HL-60 (cell line): ENCODE data around the gene RIPK3.
A peak's percentile ranks its signal among the peaks of the same experiment; 100 is the strongest.
"Not testable (repeated sequence)": the region's sequence is repeated elsewhere in the genome, so short reads cannot be mapped to it uniquely, and the experiment has no call there.

ENCODE experiments used
- DNase-seq, 2 experiments: peaks; one replicate each; pipeline ENCODE4 v3.0.0-alpha.2; 2010 to 2020; ENCODE audit warnings: low read depth in 1 of 2, low spot score in 1 of 2
- H3K27ac ChIP-seq: fragments of 250-450 bp; sonication (Bioruptor Pico); replicated peaks from 2 replicates; pipeline ENCODE4 v1.5.1; 2020; ENCODE audit warnings: mild to moderate bottlenecking, moderate library complexity
- H3K27me3 ChIP-seq: fragments of 250-450 bp; sonication (Bioruptor Pico); 2 replicates; pipeline ENCODE4 v1.5.1; 2021; ENCODE audit warnings: mild to moderate bottlenecking, moderate library complexity; ENCODE audit not compliant: insufficient read depth, poor library complexity, severe bottlenecking
- H3K4me3 ChIP-seq: replicated peaks from 2 replicates; pipeline ENCODE4 v1.5.1; 2011; ENCODE audit warnings: mild to moderate bottlenecking, control low read depth, low read length; ENCODE audit not compliant: insufficient read depth
- GABPA ChIP-seq: IDR thresholded peaks from 2 replicates; pipeline ENCODE4 v1.6.1; 2012; ENCODE audit warnings: low read depth
- POLR2AphosphoS5 ChIP-seq: IDR thresholded peaks from 2 replicates; pipeline ENCODE4 v1.6.1; 2012; ENCODE audit warnings: low read depth
- REST ChIP-seq: IDR thresholded peaks from 2 replicates; pipeline ENCODE4 v1.6.1; 2012; ENCODE audit warnings: low read depth; ENCODE audit not compliant: insufficient replicate concordance
- SPI1 ChIP-seq: IDR thresholded peaks from 2 replicates; pipeline ENCODE4 v1.6.1; 2012; ENCODE audit warnings: low read depth, mild to moderate bottlenecking, borderline replicate concordance
- TF ChIP-seq, protein P1 (sequence below): IDR thresholded peaks from one replicate; pipeline ENCODE4 v1.5.1; 2011; ENCODE audit warnings: low read length, control low read depth, inconsistent platforms; ENCODE audit not compliant: insufficient read depth

Gene RIPK3

DNA sequence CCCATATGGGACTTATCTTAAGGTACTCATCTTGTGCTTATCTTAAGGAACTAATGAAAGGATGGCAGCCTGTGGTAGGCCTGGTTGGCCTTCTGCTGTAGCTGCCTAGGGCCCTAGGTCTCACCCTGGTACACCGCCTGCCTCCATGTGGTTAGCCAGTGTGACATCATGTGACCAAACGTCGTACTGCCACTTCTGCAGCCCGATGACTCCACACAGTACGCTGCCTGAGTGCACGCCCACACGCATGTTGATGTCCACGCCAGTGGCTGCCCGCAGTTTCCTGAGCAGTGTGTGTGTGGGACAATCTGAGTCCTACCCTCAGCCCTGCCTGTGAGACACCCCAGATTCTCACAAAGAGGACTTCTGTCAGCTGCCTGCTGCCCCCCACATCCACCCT, 10.1 kb downstream of the RIPK3 start:
- peak; percentile 80 to 96 for DNase-seq
- peaks cover 6% of the 10 kb centered on the region for H3K27me3 ChIP-seq
- TF ChIP-seq GABPA (no peak), POLR2AphosphoS5 (peak; percentile 67; the same call in 1 of the 2 replicates)
- H3K27ac ChIP-seq = peak overlapping the region; percentile 61
- no peak overlapping the region for H3K4me3 ChIP-seq

GRCh38 chr14:24329073-24329663, 10.6 kb downstream of the RIPK3 start:
- Histone ChIP-seq H3K4me3 (no peak overlapping the region), H3K27ac (peak overlapping the region; percentile 61), H3K27me3 (peaks cover 2% of the 10 kb centered on the region)
- TF ChIP-seq, protein P1, sequence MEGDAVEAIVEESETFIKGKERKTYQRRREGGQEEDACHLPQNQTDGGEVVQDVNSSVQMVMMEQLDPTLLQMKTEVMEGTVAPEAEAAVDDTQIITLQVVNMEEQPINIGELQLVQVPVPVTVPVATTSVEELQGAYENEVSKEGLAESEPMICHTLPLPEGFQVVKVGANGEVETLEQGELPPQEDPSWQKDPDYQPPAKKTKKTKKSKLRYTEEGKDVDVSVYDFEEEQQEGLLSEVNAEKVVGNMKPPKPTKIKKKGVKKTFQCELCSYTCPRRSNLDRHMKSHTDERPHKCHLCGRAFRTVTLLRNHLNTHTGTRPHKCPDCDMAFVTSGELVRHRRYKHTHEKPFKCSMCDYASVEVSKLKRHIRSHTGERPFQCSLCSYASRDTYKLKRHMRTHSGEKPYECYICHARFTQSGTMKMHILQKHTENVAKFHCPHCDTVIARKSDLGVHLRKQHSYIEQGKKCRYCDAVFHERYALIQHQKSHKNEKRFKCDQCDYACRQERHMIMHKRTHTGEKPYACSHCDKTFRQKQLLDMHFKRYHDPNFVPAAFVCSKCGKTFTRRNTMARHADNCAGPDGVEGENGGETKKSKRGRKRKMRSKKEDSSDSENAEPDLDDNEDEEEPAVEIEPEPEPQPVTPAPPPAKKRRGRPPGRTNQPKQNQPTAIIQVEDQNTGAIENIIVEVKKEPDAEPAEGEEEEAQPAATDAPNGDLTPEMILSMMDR = no peak
- TF ChIP-seq REST (no peak), SPI1 (peak; percentile 85), GABPA (no peak)
- peak in 1 of 2 experiments; percentile 77 for DNase-seq

GRCh38 chr14:24327914-24328313, 11.9 kb downstream of the RIPK3 start:
- not testable (repeated sequence) for H3K27me3 ChIP-seq
- peak in 1 of 2 experiments; percentile 51 for DNase-seq

DNA sequence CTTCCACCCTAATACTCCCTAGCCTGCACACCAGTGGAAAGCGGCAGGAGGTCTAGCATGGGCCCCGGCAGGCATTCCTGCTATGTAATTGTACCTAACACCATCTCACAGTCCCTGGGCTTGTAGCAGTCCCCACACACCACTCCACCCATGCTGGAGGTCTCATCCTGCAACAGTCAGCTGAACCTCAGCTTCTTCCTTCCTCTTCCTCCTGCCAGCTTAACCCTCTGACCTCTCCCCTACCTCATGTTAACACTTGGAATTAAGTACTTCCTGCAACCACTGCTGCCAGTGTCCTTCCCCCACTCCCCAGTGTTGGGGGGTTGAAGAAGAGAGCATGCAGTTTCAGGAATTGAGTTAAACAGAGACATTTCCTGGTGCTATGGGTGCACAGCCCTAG, 12.5 kb downstream of the RIPK3 start:
- peak overlapping the region; percentile 59 for H3K27ac ChIP-seq
- no peak overlapping the region for H3K4me3 ChIP-seq
- no peaks in the 10 kb centered on the region for H3K27me3 ChIP-seq
- peak; percentile 72 to 74 for DNase-seq
- no peak for TF ChIP-seq REST
- TF ChIP-seq POLR2AphosphoS5 = peak; percentile 69

More at GRCh38 chr14:24327914-24328313, 11.9 kb downstream of the RIPK3 start:
- H3K4me3 ChIP-seq = not testable (repeated sequence)
- peak overlapping the region; percentile 59 for H3K27ac ChIP-seq

DNA sequence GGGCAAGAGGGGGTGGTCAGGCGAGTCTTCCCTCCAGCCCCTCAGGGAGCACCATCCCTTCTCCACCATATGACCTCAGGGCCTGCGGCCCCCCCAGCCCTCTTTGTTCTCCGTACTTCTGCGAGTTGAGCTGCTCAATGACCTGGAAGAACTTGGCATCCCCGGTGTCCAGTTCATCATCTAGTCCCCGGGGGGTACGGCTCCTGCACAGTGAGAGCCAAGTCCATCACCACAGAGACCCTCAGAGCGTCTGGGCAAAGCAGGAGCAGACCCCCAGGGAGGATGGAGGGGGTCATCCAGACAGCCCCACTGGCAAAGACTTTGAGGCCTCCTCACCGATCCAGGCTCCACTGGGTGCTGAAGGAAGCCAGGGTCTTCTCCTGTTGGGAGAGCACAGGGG, 13.8 kb downstream of the RIPK3 start:
- H3K27ac ChIP-seq = no peak overlapping the region
- TF ChIP-seq REST (no peak), SPI1 (no peak), GABPA (no peak), POLR2AphosphoS5 (no peak)
- TF ChIP-seq, protein P1 = no peak
- no peaks in the 10 kb centered on the region for H3K27me3 ChIP-seq
- no peak for DNase-seq
- no peak overlapping the region for H3K4me3 ChIP-seq
